ELF-1 (cell line): ENCODE measurements around the gene MOV10.
"Not testable (repeated sequence)": the region's sequence is repeated elsewhere in the genome, so short reads cannot be mapped to it uniquely, and the experiment has no call there.

ENCODE experiments used
- DNase-seq: peaks from one replicate; pipeline ENCODE4 v3.0.0-alpha.2; 2016; ENCODE audit warnings: low read depth, low spot score

The MOV10 gene

GRCh38 chr1:112713466-112714312, 39.2 kb downstream of the MOV10 start:
- peak; percentile 66 for DNase-seq

DNA sequence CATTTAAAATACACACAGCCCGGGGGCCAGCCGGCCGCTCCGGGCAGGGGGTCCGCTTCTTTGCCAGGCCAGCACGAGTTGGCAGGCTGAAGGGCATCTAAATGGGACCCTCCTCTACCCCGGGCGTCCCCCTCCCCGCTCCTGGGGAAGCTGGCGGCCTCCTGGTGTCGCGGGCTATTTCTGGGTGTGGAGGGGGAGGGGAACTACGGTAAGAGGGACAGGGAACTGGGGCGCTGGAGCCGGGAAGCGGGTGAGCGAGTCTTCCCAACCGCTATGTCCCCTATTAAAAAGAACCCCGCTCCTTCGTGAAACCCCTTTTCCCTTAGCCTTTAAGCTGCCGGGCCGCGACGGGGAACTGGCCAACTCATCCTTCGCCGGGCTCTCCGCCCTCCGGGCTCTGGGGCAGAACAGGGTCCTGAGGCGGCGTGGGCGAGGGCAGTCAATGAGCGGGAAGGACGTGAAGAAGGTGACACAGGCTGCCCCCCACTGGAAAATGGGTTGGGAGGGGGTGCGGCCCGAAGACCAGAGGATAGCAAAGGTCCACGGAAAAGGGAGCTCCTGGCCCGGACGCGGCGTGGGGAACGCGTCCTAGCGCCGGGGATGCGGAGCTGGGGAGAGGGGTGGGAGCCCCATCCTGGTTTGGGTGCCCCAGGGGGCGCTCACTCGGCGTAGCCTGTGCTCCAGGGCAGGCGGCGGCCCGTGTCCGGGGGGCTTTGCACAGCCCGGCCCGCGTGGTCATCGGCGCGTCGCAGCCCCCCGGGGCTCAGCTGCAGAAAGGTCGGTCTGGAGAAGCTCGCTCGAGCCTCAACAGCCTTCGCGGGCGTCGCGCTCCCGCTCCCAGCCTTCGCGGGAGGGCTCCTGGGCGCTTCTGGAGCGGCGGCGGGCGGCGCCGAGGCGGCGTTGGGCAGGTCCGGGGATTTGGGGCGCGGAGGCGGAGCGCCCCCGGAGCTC, 40.1 kb downstream of the MOV10 start:
- peak; percentile 68 for DNase-seq

DNA sequence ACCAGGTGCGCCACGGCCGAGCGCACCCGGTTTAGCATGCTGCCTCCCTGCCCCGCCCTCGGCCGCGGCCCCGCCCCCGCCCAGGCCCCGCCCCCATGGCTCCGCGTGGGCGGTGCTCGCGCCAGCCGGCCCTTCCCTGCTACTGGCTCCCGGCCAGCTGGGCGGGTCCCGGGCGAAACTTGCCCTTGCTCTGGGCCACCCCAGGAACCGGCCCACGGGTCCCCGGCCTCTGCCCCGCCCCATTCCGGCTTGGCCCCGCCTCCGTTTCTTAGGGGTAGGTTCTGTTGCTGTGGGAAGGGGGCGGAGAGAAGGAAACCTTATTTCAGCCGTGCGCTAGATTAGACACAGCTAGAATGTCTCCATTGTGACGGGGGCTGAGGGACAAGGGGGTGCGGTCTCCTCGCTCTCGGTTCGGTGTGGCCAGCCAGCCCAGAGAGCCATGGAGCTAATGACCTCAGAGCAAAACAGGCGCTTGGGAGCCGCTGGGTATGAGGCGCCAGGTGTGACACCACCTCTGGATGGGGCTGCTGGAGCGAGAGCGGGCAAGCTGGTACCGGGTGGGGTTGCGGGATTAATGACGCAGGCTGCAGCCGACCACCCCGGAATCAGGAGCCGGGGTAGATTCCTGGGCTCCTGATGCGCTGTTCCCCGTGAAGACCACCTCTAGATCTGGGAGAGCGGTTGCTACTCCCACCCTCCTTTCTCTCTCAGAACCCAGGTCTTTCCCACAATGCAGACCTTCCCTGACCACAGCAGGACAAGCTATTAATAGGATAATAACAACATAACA, 41.0 kb downstream of the MOV10 start, which contains the start of gene PPM1J:
Gene PPM1J (minus strand): TSS at position 69 of the 790 bp plus-strand sequence. CDS start 31 bp downstream, at position 38.
- DNase-seq = peak; percentile 96

DNA sequence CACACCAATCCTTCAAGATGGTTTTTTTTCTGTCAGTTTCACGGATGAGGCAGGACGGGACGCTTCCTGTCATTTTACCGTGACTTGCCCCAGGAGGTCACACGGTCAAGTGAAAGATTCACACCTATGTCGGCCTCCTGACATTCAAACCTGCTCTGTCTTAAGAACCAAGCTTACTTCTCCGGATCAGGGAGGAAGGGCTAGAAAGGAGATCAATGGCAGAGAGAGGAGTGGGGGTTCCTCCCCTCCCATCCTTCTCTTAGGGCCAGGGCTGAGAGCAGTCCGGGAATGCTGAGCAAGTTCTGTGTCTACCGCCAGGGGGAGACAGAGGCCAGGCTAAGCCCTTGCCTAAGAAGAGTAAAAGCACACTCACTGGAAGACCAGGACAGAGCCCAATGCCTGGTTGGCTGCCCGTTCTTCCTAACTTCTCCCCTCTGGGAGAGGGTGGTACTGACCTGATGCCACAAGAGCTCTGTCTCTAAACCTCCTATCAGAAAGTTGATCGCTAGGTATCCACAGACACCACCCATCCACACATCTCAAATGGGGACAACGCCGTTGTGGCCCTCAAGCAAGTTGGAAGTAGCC, 41.8 kb downstream of the MOV10 start:
- DNase-seq = peak; percentile 98

- DNase-seq = peak; percentile 53
Observed at GRCh38 chr1:112717263-112717873, 42.9 kb downstream of the MOV10 start.

GRCh38 chr1:112718691-112719418, 44.4 kb downstream of the MOV10 start:
- peak; percentile 74 for DNase-seq

- no peak for DNase-seq
Observed at GRCh38 chr1:112719706-112720105, 45.2 kb downstream of the MOV10 start.

DNA sequence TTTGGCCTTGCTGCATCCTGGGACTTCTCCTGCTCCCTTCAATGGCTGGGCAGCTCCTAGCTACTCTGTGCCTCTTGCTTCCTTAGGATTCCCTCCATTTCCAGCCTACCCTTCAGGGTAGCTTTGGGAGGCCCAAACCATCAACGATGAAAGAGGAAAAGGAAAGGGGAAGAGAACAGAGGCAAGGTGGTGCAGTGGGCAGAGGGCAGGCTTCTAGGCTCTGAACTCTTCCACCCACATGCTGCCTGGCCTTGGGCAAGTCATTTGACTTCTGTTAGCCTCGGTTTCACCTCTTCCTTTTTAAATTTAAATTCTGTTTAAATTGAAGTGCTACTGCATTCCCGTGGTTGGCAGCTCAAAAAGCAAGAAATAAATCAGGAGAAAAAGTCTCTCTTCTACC, 46.3 kb downstream of the MOV10 start:
- no peak for DNase-seq

DNA sequence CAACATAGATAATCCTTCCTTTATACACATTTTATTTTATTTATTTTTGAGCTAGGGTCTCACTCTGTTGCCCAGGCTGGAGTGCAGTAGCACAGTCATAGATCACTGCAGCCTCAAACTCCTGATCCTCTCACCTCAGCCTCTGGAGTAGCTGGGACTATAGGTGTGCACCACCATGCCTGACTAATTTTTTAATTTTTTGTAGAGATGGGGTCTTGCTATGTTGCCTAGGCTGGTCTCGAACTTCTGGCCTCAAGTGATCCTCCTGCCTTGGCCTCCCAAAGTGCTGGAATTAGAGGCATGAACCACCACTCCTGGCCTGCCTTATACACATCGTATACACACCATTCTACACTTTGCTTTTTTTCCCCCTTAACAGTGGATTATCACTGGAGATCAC, 46.8 kb downstream of the MOV10 start:
- not testable (repeated sequence) for DNase-seq

GRCh38 chr1:112721966-112722524, 47.6 kb downstream of the MOV10 start:
- DNase-seq = no peak

- DNase-seq = peak; percentile 72
Observed at GRCh38 chr1:112722601-112723510, 48.4 kb downstream of the MOV10 start.

GRCh38 chr1:112723511-112723839, 49.0 kb downstream of the MOV10 start:
- DNase-seq = no peak

DNA sequence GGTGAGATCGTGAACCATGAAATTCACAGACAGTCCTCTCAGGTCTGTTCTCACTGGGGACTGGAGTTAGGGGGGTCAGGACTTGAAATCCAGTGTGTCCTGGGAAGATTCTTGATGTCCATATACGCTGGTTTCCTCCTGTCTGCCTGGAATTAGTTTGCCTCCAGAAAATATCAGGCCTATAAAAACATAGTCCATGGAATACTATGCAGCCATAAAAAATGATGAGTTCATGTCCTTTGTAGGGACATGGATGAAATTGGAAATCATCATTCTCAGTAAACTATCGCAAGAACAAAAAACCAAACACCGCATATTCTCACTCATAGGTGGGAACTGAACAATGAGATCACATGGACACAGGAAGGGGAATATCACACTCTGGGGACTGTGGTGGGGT, 49.8 kb downstream of the MOV10 start:
- not testable (repeated sequence) for DNase-seq

DNA sequence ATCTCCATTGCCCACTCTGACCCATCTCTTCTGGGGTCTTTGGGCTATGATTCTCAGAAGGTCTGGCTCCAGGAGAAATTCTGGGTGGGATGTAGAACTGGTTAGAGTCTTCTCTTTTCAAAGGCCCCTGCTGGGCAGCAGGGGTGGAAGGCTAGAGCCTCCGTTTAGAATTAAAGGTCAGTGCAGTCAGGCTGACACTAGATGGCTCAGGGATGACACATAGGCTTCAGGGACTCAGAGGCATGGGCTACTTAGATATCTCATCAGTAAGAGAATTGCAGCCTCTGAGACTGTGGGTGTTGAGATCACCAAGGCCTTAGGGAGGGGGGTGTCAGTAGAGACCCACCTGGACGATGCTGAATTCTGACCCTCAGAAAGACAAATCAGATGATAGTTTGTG, 53.3 kb downstream of the MOV10 start:
- DNase-seq = no peak

DNA sequence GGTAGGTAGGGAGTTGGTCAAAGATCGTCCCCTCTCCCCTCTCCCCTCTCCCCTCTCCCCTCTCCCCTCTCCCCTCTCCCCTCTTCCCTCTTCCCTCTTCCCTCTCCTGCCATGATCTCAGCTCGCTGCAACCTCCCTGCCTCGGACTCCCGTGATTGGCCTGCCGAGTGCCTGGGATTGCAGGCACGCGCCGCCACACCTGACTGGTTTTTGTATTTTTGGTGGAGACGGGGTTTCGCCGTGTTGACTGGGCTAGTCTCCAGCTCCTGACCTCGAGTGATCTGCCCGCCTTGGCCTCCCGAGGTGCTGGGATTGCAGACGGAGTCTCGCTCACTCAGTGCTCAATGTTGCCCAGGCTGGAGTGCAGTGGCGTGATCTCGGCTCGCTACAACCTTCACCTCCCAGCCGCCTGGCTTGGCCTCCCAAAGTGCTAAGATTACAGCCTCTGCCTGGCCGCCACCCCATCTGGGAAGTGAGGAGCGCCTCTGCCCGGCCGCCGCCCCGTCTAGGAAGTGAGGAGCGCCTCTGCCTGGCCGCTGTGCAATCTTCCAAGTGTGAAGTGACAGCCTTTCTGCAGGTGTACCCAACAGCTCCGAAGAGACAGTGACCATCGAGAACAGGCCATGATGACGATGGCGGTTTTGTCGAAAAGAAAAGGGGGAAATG, 54.0 kb downstream of the MOV10 start:
- DNase-seq = not testable (repeated sequence)

GRCh38 chr1:112729011-112729410, 54.6 kb downstream of the MOV10 start:
- not testable (repeated sequence) for DNase-seq

DNA sequence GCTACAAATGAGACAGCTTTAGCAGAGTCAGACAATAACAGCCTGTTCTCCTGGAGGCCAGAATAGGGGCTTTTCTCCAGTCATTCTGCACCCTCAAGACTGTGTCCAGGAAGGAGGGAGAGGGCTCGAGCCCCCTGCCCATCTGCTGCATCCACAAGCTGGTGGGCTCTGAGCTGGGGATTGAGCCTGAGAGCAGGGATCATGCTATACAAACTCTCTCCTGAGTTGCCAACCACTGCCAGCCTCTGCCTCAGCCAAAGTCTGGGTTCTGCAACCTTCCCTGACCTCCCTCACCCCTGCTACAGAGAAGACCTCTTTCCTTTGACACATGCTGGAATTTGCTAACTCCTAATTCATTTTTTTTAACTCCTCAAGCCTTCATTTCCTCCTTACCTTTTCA, 55.5 kb downstream of the MOV10 start:
- DNase-seq = no peak

GRCh38 chr1:112731451-112731850, 57.0 kb downstream of the MOV10 start:
- DNase-seq = no peak
